ENCODE data around the gene FBXW7. TPM values are rescaled to one million over a fixed set of nuclear protein-coding genes. Genes with fewer than 3 reads are reported as not detected.

The FBXW7 gene
- total and polyA plus RNA-seq, 2 experiments from 2014 or later = 19.7 to 67.7 TPM

DNA sequence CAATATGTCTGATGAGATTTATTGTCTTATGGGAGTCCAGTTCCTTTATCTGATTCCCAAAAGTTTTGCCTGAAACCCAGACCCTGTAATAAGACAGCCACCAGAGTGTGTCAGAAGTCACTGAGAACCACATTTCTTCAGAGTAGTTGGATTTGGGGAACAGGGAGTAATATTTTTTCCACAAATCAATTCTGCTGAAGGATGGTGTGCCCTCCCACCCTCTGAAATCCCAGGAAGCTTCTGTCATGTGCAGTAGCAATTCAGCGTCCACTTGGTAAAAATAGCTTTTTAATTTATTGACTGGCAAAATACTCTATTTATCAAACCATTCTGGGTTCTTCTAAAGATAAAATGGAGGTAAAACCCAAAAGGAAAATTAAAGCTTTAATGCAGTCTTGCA, 229.4 kb downstream of the FBXW7 start:
- H3K4me3 ChIP-seq = no peak overlapping the region
- H3K9me3 ChIP-seq (ENCODE audit: low read depth) = no peaks in the 10 kb centered on the region
- H3K27ac ChIP-seq = no peak overlapping the region
- H3K4me1 ChIP-seq (ENCODE audit: low read depth) = no peaks in the 10 kb centered on the region
- no peak for DNase-seq (ENCODE audit: low read depth in 1 of 2, low spot score in 1 of 2)
- H3K27me3 ChIP-seq = peaks cover 3% of the 10 kb centered on the region
- no peaks in the 10 kb centered on the region for H3K36me3 ChIP-seq
- TF ChIP-seq, protein P1, sequence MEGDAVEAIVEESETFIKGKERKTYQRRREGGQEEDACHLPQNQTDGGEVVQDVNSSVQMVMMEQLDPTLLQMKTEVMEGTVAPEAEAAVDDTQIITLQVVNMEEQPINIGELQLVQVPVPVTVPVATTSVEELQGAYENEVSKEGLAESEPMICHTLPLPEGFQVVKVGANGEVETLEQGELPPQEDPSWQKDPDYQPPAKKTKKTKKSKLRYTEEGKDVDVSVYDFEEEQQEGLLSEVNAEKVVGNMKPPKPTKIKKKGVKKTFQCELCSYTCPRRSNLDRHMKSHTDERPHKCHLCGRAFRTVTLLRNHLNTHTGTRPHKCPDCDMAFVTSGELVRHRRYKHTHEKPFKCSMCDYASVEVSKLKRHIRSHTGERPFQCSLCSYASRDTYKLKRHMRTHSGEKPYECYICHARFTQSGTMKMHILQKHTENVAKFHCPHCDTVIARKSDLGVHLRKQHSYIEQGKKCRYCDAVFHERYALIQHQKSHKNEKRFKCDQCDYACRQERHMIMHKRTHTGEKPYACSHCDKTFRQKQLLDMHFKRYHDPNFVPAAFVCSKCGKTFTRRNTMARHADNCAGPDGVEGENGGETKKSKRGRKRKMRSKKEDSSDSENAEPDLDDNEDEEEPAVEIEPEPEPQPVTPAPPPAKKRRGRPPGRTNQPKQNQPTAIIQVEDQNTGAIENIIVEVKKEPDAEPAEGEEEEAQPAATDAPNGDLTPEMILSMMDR (IDR thresholded peaks at IDR 0.05; ENCODE audit: low read depth, low read length) = no peak

DNA sequence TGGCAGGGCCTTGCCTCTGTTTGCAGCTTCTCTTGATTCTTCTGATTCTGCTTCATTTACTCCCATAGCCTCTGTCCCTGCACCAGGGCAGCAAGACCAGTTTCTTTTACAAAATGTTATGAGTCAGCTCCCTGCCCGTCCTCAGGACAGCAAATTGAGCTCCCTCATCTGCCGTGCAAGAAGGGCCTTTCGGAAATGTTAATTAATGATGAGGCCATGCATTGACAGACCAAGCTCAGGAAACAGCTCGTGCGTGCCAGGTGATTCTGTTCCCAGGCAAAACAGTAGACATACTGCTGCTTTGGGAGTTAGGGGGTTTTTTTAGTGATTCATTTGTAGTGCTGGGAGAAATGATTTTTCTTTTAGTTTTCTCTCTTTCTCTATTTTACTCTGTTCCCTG, 231.7 kb downstream of the FBXW7 start:
- Histone ChIP-seq H3K4me1 (ENCODE audit: low read depth) (no peaks in the 10 kb centered on the region), H3K36me3 (no peaks in the 10 kb centered on the region)

DNA sequence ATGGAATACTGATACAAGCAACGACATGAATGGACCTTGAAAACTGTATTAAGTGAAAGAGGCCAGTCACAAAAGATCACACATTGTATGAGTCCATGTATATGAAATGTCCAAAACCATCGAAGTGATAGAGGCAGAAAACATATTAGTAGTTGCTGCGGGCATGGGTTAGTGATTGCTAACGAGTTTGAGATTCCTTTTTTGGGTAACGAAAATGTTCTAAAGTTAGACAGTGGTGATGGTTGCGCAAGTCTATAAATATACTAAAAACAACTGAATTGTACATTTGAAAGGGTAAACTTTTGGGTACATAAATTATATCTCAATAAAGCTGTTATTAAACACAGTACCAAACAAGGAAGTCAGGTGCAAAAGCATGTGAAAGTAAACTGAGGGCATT, 234.5 kb downstream of the FBXW7 start:
- Histone ChIP-seq H3K4me1 (ENCODE audit: low read depth) (no peaks in the 10 kb centered on the region), H3K27me3 (no peaks in the 10 kb centered on the region), H3K27ac (no peak overlapping the region), H3K9me3 (ENCODE audit: low read depth) (no peaks in the 10 kb centered on the region), H3K36me3 (no peaks in the 10 kb centered on the region), H3K4me3 (no peak overlapping the region)
- TF ChIP-seq, protein P1 (IDR thresholded peaks at IDR 0.05; ENCODE audit: low read depth, low read length) = no peak
- no peak for DNase-seq (ENCODE audit: low read depth in 1 of 2, low spot score in 1 of 2)

More for the DNA sequence above, 231.7 kb downstream of the FBXW7 start:
- Histone ChIP-seq H3K9me3 (ENCODE audit: low read depth) (no peaks in the 10 kb centered on the region), H3K27me3 (peaks cover 3% of the 10 kb centered on the region), H3K27ac (no peak overlapping the region), H3K4me3 (no peak overlapping the region)
- DNase-seq (ENCODE audit: low read depth in 1 of 2, low spot score in 1 of 2) = no peak
- TF ChIP-seq, protein P1 (IDR thresholded peaks at IDR 0.05; ENCODE audit: low read depth, low read length) = no peak

DNA sequence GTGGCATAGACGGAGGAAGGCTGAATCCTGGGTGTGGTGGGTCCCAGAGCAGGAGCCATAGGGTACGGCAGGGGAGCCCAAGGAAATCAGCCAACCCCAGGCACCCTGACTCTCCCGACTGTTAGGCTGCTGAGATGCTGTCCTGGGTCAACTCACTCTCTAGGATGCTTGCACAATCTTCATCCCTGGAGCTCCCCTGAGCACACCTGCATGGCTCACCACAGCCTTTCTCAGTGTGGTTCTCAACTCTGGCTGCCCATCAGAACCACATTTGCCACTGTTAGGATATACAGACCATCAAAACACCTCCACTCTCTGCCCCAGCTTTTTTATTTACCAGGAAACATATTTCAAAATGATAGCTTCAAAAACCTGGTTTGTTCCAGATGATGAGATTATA, 236.3 kb downstream of the FBXW7 start:
- H3K27ac ChIP-seq = no peak overlapping the region
- H3K27me3 ChIP-seq = no peaks in the 10 kb centered on the region
- TF ChIP-seq, protein P1 (IDR thresholded peaks at IDR 0.05; ENCODE audit: low read depth, low read length) = no peak
- H3K4me3 ChIP-seq = no peak overlapping the region
- no peaks in the 10 kb centered on the region for H3K9me3 ChIP-seq (ENCODE audit: low read depth)
- no peaks in the 10 kb centered on the region for H3K4me1 ChIP-seq (ENCODE audit: low read depth)
- no peaks in the 10 kb centered on the region for H3K36me3 ChIP-seq
- DNase-seq (ENCODE audit: low read depth in 1 of 2, low spot score in 1 of 2) = no peak

DNA sequence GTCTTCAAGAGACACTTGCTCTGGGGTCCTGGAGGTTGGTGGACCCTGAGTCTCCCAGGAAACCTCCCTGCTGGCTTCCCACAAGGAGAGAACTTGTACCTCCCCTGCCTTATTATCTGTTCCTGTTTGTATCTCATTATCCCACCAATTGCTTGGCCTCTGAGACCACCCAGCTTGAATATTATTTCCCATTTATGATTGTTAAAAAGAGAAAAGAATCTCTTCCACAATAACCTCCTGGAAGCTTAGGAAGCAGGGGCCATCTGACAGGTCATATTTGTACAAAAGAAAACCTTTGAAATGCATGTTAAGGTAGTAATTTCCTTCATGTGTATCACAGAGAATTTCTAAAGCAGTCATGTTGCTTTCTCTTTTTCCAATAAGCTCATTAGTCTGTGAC, 239.5 kb downstream of the FBXW7 start:
- TF ChIP-seq, protein P1 (IDR thresholded peaks at IDR 0.05; ENCODE audit: low read depth, low read length) = no peak
- Histone ChIP-seq H3K4me3 (no peak overlapping the region), H3K27me3 (no peaks in the 10 kb centered on the region), H3K27ac (no peak overlapping the region), H3K36me3 (no peaks in the 10 kb centered on the region), H3K9me3 (ENCODE audit: low read depth) (no peaks in the 10 kb centered on the region), H3K4me1 (ENCODE audit: low read depth) (no peaks in the 10 kb centered on the region)
- DNase-seq (ENCODE audit: low read depth in 1 of 2, low spot score in 1 of 2) = no peak

DNA sequence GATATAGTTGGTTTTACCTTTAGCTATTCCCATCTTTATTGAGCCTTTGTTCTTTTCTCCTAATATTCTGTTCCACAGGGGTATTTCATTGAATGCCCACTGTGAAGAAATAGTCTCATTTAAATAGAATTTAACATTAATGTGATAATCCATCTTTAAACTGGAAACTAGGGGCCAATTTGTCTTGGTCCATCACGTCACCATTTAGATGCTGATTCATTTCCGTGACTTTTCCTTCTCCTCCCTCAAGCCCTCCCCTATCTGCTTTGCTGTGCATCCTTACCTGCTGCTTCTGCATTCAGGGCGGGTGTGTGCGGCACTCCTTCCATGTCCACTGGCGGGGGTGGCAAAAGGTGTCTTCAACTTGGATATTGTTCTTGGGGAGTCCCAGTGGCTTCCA, 241.1 kb downstream of the FBXW7 start:
- Histone ChIP-seq H3K27ac (no peak overlapping the region), H3K27me3 (no peaks in the 10 kb centered on the region), H3K36me3 (no peaks in the 10 kb centered on the region), H3K4me1 (ENCODE audit: low read depth) (no peaks in the 10 kb centered on the region), H3K9me3 (ENCODE audit: low read depth) (no peaks in the 10 kb centered on the region), H3K4me3 (no peak overlapping the region)
- no peak for DNase-seq (ENCODE audit: low read depth in 1 of 2, low spot score in 1 of 2)
- TF ChIP-seq, protein P1 (IDR thresholded peaks at IDR 0.05; ENCODE audit: low read depth, low read length) = no peak
